GM12891 (cell line): ENCODE results near the gene DPH6.

ENCODE experiments used
- PAX5 ChIP-seq: IDR thresholded peaks from 2 replicates; pipeline ENCODE4 v1.6.1; 2011; ENCODE audit warnings: low read length, moderate library complexity, mild to moderate bottlenecking; ENCODE audit not compliant: insufficient read depth, severe bottlenecking
- POLR2A ChIP-seq: IDR thresholded peaks from 2 replicates; pipeline ENCODE4 v1.6.1; 2011; ENCODE audit warnings: low read depth, low read length, control low read depth
- POLR2AphosphoS5 ChIP-seq: IDR thresholded peaks from 2 replicates; pipeline ENCODE4 v1.6.1; 2011; ENCODE audit warnings: low read depth, low read length, control low read depth
- POU2F2 ChIP-seq: IDR thresholded peaks from 2 replicates; pipeline ENCODE4 v1.6.1; 2011; ENCODE audit warnings: low read depth, mild to moderate bottlenecking, control low read depth, low read length, moderate library complexity
- SPI1 ChIP-seq: IDR thresholded peaks from 2 replicates; pipeline ENCODE4 v1.6.1; 2011; ENCODE audit warnings: low read depth, low read length, control low read depth
- TAF1 ChIP-seq: IDR thresholded peaks from 2 replicates; pipeline ENCODE4 v1.6.1; 2011; ENCODE audit warnings: low read depth, low read length, control low read depth

DNA sequence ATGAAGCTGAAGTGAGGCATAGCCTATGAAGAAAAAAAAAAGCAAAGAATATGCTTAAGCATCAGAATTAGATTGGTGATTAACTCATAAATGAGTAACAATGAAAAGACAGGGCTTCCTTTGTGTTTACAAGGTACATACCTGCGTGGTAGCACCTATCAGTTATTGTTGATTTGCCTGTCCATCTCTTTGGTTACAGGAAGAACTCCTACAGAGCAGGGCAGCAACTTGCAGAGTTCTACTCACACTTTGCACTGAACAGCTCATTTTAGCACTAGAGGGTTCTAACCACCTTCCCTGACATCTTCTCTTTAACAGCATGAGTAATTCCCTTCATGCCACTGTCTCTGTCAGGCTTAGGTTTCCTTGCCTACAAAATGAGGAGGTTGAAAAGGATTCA, 166.0 kb downstream of the DPH6 start:
- TF ChIP-seq POLR2A (no peak), POLR2AphosphoS5 (no peak), TAF1 (no peak), POU2F2 (no peak), SPI1 (no peak), PAX5 (no peak)
